Heart left ventricle (tissue), 16 donors: ENCODE measurements around the gene SECTM1. TPM values are rescaled to one million over a fixed set of nuclear protein-coding genes. Genes with fewer than 3 reads are reported as not detected.

Experiments used
- ATAC-seq, 4 donors: fragments of 200-7000 bp; cut with Tn5 transposase; one replicate each; pipeline ENCODE4 v1.9.1; 2020 to 2022; ENCODE audit warnings: moderate library complexity in 4 of 4, mild to moderate bottlenecking in 3 of 4, moderate number of reproducible peaks in 1 of 4
- DNase-seq, 5 donors: peaks; one replicate each; pipeline ENCODE4 v3.0.0-alpha.2; 2020
- H3K27ac ChIP-seq, 12 donors: fragments of 200-600 bp; sonication (generic) in 4 of 12; one replicate each; pipeline versions ENCODE4 v1.5.0 to v1.8.0; 2016 to 2022; ENCODE audit warnings: mild to moderate bottlenecking in 2 of 12
- H3K27me3 ChIP-seq, 9 donors: fragments of 200-600 bp; sonication (generic) in 2 of 9; one replicate each; pipeline versions ENCODE4 v1.5.1 to v1.8.0; 2016 to 2022; ENCODE audit warnings: mild to moderate bottlenecking in 3 of 9
- H3K36me3 ChIP-seq, 9 donors: fragments of 200-600 bp; sonication (generic) in 2 of 9; one replicate each; pipeline versions ENCODE4 v1.5.0 to v1.8.0; 2018 to 2022; ENCODE audit warnings: mild to moderate bottlenecking in 2 of 9
- H3K4me1 ChIP-seq, 12 donors: fragments of 200-600 bp; sonication (generic) in 4 of 12; one replicate each; pipeline versions ENCODE4 v1.5.0 to v1.8.0; 2016 to 2022; ENCODE audit warnings: mild to moderate bottlenecking in 3 of 12
- H3K4me3 ChIP-seq, 12 donors: fragments of 200-600 bp; sonication (generic) in 4 of 12; one replicate each; pipeline versions ENCODE4 v1.5.0 to v1.8.0; 2017 to 2022; ENCODE audit warnings: mild to moderate bottlenecking in 9 of 12, moderate library complexity in 4 of 12
- H3K9me3 ChIP-seq, 12 donors: fragments of 200-600 bp; sonication (generic) in 4 of 12; one replicate each; pipeline versions ENCODE4 v1.5.0 to v1.8.0; 2016 to 2022; ENCODE audit warnings: mild to moderate bottlenecking in 1 of 12
- CTCF ChIP-seq, 12 donors: fragments of 200-600 bp; sonication (generic) in 4 of 12; IDR thresholded peaks; one replicate each; pipeline versions ENCODE4 v1.5.0 to v1.8.0; 2018 to 2022; ENCODE audit warnings: antibody characterized with exemption in 12 of 12, mild to moderate bottlenecking in 5 of 12
- POLR2A ChIP-seq, 2 donors: fragments of 450-650 bp; IDR thresholded peaks; one replicate each; pipeline ENCODE4 v1.6.1; 2017; ENCODE audit warnings: antibody characterized with exemption in 2 of 2, mild to moderate bottlenecking in 2 of 2, moderate library complexity in 2 of 2
- WGBS, 4 donors: extraction: QIAGEN DNeasy Blood & Tissue Kit in 2 of 4; methylation state at CpG; one replicate each; pipeline versions ENCODE4 v1.1.5 to v1.1.7; 2013 to 2018; 5-methylcytosine and 5-hydroxymethylcytosine counted together
- intact Hi-C, 10 donors: fragments of 100-400 bp; cut with DNase I; formaldehyde crosslinking; loops; one replicate each; pipeline versions ENCODE4 v1.11.1 to v1.14.2; 2022
- polyA plus RNA-seq, 2 donors: library from polyadenylated mRNA; stranded (reverse); fragments of 200-250 nt; gene quantifications; one replicate each; pipeline ENCODE4 v1.2.3, GENCODE V29; 2013
- total RNA-seq, 9 donors: library from RNA; depleted of rRNA in 2 of 9; stranded (reverse); fragments of >200 nt in 2 of 9; fragmentation: NEBNext Ultra II Directional in 3 of 9; extraction: Animal tissue kit (Norgen Biotek cat#: 25700) in 3 of 9; gene quantifications; one replicate each; pipeline versions ENCODE4 v1.1.0 to v1.2.4, GENCODE V29; 2016 to 2023
- donor health status: ischemic (EF 13 %, LVEDD 7.1; RV severe dilation, severe dysfunction).
- donor health status: healthy with polysubstance abuse.
- donor health status: DM: no; HTN: yes; CAD: no.
- donor health status: DM: no; HTN: no; CAD: no.
- donor health status: ischemic (EF 25% LVEDD 6.9; RV normal size, moderate dysfunction).
- donor health status: ischemic (EF 25% LVEDD 5.7; RV mildly dilated, moderate dysfunction).
- donor health status: healthy.
- donor health status: DM: yes; HTN: yes; CAD: no.
- donor health status: ischemic (EF 35%, LVEDD 5.7; RV mildly dilated, moderate dysfunction).
- donor health status: nonischemic (EF 11% LVEDD 7.7; RV severe dilation, severe dysfunction).
- donor health status: DM: yes; HTN: yes; CAD: no.
- donor health status: PGD.
- donor health status: ischemic (EF 29% LVEDD 5.4; RV normal size, mild dysfunction).
- donor health status: nonischemic (EF 23%, LVEDD 6.1; RV moderate dilation, normal function).

SECTM1 gene
- total and polyA plus RNA-seq, 11 donors: 2.3 to 41.6 (median 3.4) TPM

DNA sequence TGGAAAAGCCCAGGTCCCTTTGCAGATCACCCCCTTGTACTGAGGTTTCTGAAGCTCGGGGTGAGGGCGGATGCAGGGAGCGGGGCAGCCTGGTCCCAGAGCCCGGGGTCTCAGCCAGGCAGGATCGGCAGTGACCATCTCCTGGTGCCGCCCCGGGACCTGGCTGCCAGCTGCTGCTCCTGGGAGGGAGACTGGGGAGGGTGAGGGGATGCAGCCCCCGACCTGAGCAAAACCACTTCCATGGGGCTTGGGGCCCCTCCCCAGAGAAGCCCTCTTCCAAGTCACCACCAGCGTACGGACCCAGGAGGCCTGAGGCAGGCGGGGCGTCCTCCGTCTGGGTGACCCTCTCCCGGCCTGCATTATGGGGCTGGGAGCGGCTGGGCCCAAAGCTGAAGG, 31.0 kb downstream of the SECTM1 start:
- TF ChIP-seq CTCF (IDR thresholded peaks at IDR 0.05): no peak
- TF ChIP-seq POLR2A (IDR thresholded peaks at IDR 0.05): no peak
- H3K27me3 ChIP-seq: peaks cover 0 to 18% (median 0%) of the 10 kb centered on the region in 9 donors
- DNase-seq (no peak), ATAC-seq (no peak)
- peaks cover 4 to 57% (median 10%) of the 10 kb centered on the region in 12 donors for H3K4me1 ChIP-seq
- WGBS, 4 donors: 88 to 94% (median 93%) methylated on average over 7 to 15 of the region's 15 CpGs
- H3K4me3 ChIP-seq: peak overlapping the region in 1 of 12 donors; percentile 20
- H3K36me3 ChIP-seq: no peaks in the 10 kb centered on the region
- intact Hi-C loops: no loop called here
- H3K27ac ChIP-seq: peak overlapping the region in 1 of 12 donors; percentile 42
- H3K9me3 ChIP-seq: no peaks in the 10 kb centered on the region

DNA sequence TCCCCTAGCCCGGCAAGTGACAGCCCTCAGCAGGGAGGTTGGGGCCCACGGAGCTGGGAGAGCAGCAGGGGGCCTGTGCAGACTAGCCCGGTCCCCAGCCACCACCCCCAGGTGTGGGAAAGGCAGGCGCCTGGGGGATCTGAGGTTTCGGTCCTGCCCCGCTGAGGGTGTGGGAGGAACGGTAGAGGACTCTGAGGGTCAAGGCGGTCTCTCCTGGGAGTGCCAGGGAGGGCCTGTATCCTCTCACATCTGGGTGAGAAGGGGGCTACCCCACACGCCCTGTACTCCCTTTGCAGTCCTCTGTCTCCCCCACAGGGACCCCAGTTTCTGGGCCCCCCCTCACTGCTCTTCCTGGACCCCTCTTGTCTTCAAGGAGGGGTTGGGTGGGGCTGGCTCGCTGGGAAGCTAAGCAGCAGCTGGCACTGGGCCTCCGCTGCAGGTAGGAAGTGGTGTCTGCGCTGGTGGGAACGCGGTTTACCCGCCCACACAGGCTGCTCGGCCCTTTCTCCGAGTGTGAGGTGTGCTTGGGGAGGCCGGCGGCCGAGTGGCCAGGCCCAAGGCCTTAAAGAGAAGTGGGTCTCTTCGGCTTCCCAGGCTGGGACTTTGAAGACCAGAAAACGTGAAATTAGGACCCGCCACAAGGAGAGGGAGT, 31.5 kb downstream of the SECTM1 start:
- ATAC-seq: no peak
- Histone ChIP-seq H3K27ac (peak overlapping the region in 1 of 12 donors; percentile 42), H3K9me3 (no peaks in the 10 kb centered on the region), H3K27me3 (peaks cover 0 to 18% (median 0%) of the 10 kb centered on the region in 9 donors), H3K36me3 (no peaks in the 10 kb centered on the region), H3K4me1 (peaks cover 6 to 63% (median 15%) of the 10 kb centered on the region in 12 donors), H3K4me3 (peak overlapping the region in 1 of 12 donors; percentile 20)
- intact Hi-C loops: no loop called here
- WGBS, 4 donors: 77 to 85% (median 82%) methylated on average over 14 to 23 of the region's 23 CpGs
- no peak for DNase-seq
- TF ChIP-seq CTCF (IDR thresholded peaks at IDR 0.05): no peak
- no peak for TF ChIP-seq POLR2A (IDR thresholded peaks at IDR 0.05)

DNA sequence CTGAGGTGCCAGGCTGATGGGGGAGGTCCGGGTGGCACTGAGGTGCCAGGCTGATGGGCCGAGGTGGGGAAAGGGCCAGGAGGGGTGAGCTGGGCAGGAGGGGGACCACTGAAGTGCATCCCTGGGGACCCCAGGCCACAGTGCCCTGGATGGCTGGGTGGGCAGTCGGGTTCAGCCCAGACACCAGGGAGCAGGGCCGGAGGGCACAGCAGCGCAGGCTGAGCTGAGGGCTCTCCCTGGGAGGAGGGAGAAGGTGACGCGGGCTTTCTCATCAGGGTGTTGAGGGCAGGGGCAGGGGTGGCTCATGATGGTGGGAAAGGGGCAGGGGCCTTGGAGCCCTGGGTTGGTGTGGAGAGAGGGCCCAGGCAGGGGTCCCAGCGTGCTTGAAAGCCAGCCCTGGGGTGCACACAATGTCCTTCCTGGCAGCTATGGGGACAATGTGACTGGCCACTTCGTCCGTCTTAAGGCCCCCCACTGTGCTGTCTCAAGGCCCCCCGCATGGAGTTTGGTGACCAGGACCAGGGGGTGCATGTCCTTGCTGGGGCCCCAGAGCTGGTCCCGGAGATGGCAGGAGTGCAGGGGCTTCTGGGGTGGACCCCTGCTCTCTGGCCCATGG, 32.2 kb downstream of the SECTM1 start:
- WGBS, 4 donors: 89 to 96% (median 92%) methylated on average over 8 to 12 of the region's 12 CpGs
- no peaks in the 10 kb centered on the region for H3K36me3 ChIP-seq
- H3K4me1 ChIP-seq: peaks cover 6 to 69% (median 19%) of the 10 kb centered on the region in 12 donors
- intact Hi-C loops: no loop called here
- DNase-seq (no peak), ATAC-seq (no peak)
- no peaks in the 10 kb centered on the region for H3K9me3 ChIP-seq
- H3K4me3 ChIP-seq: no peak overlapping the region
- TF ChIP-seq POLR2A (IDR thresholded peaks at IDR 0.05) (no peak), CTCF (IDR thresholded peaks at IDR 0.05) (no peak)
- H3K27me3 ChIP-seq: peaks cover 0 to 18% (median 0%) of the 10 kb centered on the region in 9 donors
- no peak overlapping the region for H3K27ac ChIP-seq

DNA sequence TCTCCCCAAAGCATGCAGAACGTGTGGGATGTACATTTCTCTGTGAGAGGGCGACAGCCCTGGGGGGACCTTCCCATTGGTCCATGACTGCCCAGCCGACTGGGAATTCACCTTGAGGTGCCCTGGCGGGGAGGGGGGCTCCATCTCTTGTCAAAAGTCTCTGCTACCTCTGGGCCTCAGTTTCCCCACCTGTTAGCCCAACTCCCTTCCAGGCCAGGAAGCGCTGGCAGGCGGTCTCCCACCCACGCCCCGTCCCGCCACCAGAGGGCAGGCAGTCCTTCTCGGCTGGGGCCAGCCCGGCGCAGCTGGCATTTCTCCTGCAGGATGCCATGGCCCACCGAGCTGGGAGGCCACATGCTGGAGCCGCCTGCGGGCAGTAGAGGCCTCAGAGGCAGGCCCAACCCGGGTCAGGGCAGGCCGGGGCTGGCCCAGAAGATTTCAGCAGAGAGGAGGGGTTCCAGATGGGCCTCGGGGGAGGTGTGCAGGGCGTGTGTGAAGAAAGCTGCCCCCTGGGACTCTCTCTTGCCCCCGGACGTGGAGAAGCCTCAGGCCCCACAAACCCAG, 32.8 kb downstream of the SECTM1 start:
- peak in 3 of 4 donors; percentile 5 to 27 (median 7) for ATAC-seq
- Histone ChIP-seq H3K9me3 (no peaks in the 10 kb centered on the region), H3K4me1 (peaks cover 6 to 72% (median 19%) of the 10 kb centered on the region in 12 donors), H3K27ac (no peak overlapping the region), H3K27me3 (peaks cover 0 to 18% (median 0%) of the 10 kb centered on the region in 9 donors), H3K4me3 (no peak overlapping the region), H3K36me3 (no peaks in the 10 kb centered on the region)
- 30 to 34% (median 33%) methylated on average over 14 to 21 of the region's 21 CpGs for WGBS, 4 donors
- intact Hi-C loops: no loop called here
- TF ChIP-seq CTCF (IDR thresholded peaks at IDR 0.05): peak; percentile 53 to 80 (median 68)
- no peak for TF ChIP-seq POLR2A (IDR thresholded peaks at IDR 0.05)
- DNase-seq: peak; percentile 57 to 89 (median 71)
